GM20431 (cell line): Measurements from ENCODE around the gene LRR1.
"Not testable (repeated sequence)": the region's sequence is repeated elsewhere in the genome, so short reads cannot be mapped to it uniquely, and the experiment has no call there.

ENCODE experiments used
- in situ Hi-C: fragments of 300-500 bp; cut with MseI, MboI; formaldehyde crosslinking; loops from one replicate; pipeline ENCODE4 v1.15.0; 2020; ENCODE audit warnings: low sequenced_read_pairs; ENCODE audit not compliant: unreplicated experiment

LRR1 gene

DNA sequence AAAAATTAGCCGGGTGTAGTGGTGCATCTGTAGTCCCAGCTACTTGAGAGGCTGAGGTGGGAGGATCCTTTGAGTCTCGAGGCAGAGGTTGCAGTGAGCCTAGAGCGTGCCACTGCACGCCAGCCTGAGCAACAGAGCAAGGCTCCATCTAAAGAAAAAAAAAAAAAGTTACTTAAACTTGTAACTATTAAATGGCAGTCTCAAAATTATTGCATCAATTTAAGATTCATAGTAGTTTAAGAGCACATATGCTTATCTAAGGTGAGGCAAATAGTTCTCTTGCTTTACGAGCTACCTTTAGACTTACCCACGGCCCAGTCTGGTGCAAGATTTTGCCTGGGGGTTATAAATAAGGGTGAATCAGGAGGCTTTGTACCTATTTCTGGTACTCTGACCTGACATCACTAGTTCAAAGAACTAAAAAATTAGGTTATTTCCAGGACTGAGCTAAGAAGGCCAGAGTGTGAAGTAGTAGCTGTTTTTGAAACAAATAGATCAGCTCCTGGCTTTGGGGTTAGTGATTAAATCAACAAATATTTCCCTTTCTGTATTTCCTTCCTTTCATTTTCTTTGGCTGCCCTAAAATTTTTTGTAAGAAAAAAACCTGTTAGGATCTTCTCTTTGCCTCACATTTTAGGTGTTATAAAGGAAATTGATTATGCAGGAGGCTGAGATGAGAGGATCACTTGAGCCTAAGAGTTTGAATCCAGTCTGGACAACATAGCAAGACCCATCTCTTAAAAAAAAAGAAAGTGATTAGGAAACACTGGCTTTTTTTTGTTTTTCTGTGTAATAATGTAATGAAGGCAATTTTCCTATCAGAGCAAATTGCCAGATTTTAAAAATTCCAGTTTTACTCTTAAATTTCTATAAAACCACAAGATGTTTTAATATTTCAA is 25.4 kb downstream of the LRR1 start:
- in situ Hi-C loops: no loop called here

DNA sequence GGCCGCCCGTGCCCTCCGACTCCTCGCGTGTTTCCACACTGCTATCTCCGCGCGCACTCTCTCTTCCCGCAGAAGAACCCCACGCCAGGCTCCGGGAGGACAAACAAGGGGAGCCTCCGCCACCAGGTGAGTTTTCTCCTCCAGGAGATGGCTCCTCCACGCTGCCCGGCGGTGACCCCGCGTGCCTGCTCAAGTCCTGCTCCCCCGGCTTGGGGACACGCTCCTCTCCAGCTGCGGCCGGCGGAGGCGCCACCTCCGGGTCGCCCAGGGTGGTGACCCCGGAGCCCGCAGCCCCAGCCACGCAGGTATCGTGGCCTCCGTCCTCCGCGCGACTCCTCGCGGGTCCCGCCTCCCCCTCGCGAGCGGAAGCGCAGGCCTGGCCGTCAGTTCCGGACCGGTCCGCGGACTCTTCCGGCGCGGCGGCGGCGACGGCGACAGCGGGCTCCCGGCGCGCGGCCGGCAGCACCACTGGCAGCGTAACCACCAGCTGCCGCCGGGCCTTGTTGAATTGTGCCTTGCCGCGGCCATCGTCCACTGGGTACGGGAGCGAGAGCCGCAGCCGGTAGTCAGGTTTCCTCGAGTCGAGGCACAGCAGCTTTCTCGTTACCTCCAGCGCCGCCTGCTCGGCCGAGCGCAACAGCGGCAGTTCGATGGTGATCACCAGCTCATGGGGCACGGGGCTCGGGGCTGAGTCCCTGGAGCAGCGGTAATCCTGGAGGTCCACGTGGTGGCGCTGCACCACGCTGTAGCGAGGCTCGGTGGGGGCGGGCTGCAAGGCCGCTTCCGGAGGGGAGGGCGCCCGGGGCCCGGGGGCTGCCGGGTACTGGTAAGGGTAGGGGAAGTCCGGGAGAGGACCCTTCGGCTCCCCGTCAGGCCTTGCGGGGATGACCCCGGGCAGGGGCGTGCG is 35.2 kb downstream of the LRR1 start:
- in situ Hi-C loops: no loop called here

DNA sequence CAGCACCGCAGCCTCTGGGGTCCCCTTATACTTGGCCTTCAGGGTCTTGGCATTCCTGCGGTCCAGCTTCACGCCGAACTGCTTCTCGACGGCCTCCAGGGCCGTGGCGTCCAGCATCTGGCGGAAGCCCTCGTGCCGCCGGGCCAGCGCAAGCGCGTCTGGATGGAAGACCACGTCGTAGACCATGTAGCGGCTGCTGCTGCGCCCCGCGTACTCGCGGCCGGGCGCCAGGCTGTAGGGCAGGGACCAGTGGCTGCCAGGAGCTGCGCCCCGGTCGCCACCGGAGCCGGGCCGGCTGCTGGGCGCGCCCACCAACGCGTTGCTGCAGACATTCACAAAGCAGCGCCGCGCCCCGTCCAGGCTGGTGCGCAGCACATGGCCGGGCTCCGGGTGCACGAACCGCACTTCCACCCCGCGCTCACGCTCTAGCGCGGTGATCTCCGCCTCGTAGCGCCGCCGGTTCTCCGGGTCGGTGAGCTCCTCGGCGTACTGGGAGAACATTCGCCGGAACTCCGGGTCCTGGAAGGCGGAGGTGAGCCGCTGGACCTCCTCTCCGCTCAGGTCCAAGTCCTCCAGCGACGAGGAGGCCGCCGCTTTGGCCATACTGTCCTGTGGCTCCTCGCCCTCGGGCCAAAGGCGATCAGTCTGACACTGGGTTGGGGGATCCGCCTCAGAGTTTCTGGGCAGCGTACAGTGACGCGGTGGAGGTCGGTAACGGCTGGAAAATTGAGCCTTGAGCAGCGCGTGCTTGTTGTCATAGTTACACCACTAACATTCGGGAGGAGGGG is 36.0 kb downstream of the LRR1 start, which contains the start of gene DNAAF2:
DNAAF2 (minus strand) TSS at position 698 of the 788 bp plus-strand sequence; CDS start at position 603, 95 bp downstream.
- in situ Hi-C loops: no loop called here

DNA sequence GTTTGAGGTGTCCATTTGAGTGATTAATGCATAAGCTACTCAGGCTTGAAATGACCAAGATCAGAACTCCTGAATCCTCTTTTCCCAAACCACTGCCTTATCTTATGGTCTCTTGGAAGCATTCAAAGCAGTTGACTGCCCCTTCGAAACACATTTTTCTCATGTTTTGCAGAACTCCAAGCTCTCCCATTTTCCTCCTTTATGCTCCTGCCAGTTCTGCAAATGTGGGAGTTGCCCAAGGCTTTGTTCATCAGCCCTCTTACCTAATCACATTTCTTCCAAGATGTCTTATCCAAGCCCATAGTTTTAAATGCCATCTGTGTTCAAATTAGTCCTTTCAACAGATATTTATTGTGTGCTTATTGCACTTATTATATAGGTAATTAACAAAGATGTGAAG is 38.1 kb downstream of the LRR1 start:
- in situ Hi-C loops: no loop called here

DNA sequence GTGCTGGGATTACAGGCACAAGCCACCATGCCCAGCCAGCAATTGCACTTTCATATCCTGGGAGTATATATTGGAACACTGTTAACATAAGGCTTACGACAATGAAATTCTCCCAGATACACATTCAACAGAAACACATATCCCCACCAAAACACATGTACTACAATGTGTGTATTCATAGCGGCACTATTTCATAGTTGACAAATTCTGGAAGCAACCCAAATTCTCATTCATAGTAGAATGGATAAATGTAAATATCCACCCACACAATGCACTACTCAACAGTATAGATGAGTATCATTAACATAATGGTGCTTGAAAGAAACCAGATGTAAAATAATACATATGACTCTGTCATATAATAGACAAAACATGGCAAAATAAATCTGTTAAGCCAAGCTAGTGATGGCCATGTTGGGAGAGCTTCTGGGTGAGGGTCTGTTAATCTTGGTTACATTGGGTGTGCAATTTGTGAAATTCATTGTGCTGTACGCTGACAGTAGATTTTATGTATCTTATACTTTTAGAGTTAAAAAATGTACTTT is 38.9 kb downstream of the LRR1 start:
- in situ Hi-C loops: no loop called here

DNA sequence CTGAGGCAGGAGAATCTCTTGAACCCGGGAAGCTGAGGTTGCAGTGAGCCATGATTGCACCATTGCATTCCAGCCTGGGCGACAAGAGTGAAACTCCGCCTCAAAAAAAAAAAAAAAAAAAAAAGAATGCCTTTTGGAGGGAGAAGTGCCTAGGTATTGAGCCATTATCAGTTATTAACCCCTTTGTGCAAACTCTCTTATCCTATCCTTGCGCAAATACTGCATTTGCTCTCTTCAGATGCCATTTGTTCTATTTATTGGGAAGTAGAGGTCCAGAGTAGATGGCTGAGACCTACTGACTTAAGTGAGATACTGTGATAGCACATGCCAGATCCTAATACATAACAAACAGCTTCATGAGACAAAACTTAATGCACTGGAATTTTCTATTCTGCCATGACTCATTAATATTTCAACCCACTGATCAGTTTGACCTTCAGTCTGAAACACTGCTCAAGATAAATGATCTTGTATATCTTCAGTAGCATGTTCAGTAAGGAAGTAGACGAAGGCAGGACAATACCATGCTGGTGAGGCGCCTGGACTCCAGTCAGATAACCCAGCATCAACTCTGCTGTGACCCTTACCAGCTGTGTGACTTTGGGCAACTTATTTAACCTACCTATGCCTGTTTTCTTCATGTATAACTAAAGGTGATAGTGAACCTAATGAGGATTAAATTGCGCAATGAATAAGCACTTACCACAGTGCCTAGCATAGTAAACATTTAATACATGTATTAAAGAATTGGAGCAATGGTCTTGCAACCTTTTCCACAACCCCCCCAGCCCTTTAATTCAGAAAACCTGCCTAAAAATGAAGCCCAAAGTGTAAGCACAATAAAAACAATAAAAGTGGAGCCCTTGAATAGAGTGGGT is 42.0 kb downstream of the LRR1 start:
- in situ Hi-C loops: no loop called here

GRCh38 chr14:49641697-49642129 is 43.0 kb downstream of the LRR1 start:
- in situ Hi-C loops: no loop called here

DNA sequence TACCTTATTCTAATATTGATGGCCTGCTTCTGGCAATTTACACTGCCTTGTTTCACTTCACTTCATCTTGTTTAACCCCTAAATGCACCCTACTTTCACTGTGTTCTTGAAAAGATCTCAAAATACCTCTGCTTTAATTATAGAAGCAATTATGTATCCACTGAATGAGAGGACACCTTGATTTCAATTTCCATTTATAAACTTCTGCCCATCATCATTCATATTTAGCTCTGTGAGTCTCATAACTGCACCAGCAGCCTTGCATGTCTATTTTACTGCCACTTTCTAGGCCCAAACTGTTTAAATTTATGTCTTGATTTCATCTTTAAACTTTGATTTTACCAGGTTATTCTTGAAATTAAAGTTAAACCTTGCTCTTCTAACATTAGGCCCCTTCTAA is 43.4 kb downstream of the LRR1 start:
- in situ Hi-C loops: no loop called here

- in situ Hi-C loops: no loop called here
Observed at GRCh38 chr14:49653508-49653907, 54.8 kb downstream of the LRR1 start.

- in situ Hi-C loops: no loop called here
Observed at GRCh38 chr14:49654511-49654910, 55.8 kb downstream of the LRR1 start.

DNA sequence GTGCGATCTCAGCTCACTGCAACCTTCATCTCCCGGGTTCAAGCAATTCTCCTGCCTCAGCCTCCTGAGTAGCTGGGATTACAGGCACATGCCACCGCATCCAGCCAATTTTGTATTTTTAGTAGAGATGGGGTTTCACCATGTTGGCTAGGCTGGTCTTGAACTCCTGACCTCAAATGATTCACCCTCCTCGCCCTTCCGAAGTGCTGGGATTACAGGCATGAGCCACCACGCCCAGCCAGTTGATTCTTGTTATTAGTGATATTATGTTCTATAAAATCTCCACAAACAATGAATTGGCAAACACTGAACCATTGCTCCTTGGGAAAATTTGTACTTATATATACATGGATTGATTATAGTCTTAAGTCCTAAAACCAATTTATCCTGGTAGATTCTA is 58.8 kb downstream of the LRR1 start:
- in situ Hi-C loops: not testable (repeated sequence)

DNA sequence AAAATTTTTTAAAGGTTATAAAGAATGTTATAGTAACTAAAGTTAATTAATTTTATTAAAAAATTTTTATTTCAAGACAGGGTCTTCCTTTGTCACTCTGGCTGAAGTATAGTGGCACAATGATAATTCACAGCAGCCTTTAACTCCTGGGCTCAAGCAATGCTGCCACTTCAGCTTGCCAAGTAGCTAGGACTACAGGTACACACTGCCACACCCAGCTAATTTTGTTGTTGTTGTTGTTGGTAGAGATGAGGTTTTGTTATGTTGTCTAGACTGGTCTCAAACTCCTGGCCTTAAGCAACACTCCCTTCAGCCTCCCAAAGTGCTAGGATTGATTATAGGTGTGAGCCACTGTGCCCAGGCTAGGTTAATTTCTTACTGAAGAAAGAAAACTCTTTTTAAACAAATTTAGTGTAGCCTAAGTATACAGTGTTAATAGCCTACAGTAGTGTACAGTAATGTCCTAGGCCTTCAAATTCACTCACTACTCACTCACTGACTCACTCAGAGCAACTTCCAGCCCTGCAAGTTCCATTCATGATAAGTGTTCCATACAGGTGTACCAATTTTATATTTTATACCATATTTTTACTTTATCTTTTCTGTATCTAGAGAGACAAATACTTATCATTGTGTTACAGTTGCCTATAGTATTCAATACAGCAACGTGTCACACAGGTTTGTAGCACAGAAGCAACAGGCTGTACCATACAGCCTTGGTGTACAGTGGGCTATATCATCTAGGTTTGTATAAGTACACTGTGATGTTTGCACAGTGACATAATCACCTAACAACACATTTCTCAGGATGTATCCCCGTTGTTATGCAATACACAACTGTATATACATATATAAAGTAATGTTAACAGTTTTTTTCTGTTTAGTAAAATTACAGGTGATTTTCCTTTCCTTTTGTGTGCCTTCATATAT is 61.1 kb downstream of the LRR1 start:
- in situ Hi-C loops: no loop called here
